ENCODE data around the gene DICER1. TPM values are rescaled to one million over a fixed set of nuclear protein-coding genes. Genes with fewer than 3 reads are reported as not detected.

The DICER1 gene
- total and polyA plus RNA-seq, 2 donors (not counting 3 experiments of a cell fraction or from before 2014, with no cell fraction given), result 8.3 to 43.6 TPM

DNA sequence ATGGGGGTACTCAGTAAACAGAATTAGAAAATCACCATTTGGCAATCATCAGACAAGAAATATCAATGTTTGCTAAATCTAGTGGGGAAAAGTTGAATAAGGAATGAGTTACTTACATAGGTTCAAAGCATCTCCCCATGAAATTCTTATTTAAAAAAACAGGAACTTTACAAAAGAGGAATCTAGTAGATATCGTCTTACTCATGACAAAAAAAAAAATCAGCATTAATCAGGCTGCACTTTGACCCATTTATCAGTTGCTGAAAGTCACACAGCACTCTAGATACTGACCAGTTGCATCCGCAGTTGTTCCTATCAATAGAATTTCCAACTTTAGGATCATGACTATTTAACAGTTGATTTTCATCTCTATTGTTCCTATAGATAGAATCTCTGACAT lies 5.8 kb upstream of the DICER1 start:
- Histone ChIP-seq H3K36me3 (ENCODE audit: control insufficient read depth in 2 of 2, extremely low read depth in 1 of 2, insufficient read depth in 2 of 2, low read length in 2 of 2) (no peaks in the 10 kb centered on the region), H3K9me1 (replicated peaks; ENCODE audit: control insufficient read depth, extremely low read depth, insufficient read depth, low read length) (no peaks in the 10 kb centered on the region), H2AFZ (ENCODE audit: low read depth, low read length) (no peak overlapping the region), H3K4me1 (ENCODE audit: control insufficient read depth, extremely low read depth, insufficient read depth, low read length) (peaks cover 3% of the 10 kb centered on the region), H4K20me1 (replicated peaks; ENCODE audit: control insufficient read depth, extremely low read depth, insufficient read depth, low read length) (no peaks in the 10 kb centered on the region), H3K4me2 (ENCODE audit: insufficient read depth, low read length) (no peak overlapping the region), H3K27ac (ENCODE audit: insufficient read depth, low read depth, low read length) (no peak overlapping the region), H3K9me3 (replicated peaks; ENCODE audit: control insufficient read depth, insufficient read depth, low read length) (no peaks in the 10 kb centered on the region), H3K79me2 (ENCODE audit: control insufficient read depth, insufficient read depth, low read length) (no peaks in the 10 kb centered on the region), H3K4me3 (replicated peaks in 1 of 3; ENCODE audit: insufficient read depth in 1 of 3, low read depth in 1 of 3, low read length in 3 of 3) (no peak overlapping the region), H3K27me3 (ENCODE audit: control insufficient read depth in 2 of 2, insufficient read depth in 2 of 2, low read length in 2 of 2) (no peaks in the 10 kb centered on the region), H3K9ac (replicated peaks; ENCODE audit: extremely low read depth, insufficient read depth, low read length) (no peak overlapping the region)
- no peak for DNase-seq (ENCODE audit: low read depth, low spot score)
- TF ChIP-seq POLR2A (IDR thresholded peaks at IDR 0.05; ENCODE audit: low read depth, low read length) (no peak), POLR2AphosphoS5 (IDR thresholded peaks at IDR 0.05; ENCODE audit: insufficient read depth, low read depth, low read length) (no peak), MAX (IDR thresholded peaks at IDR 0.05; ENCODE audit: insufficient read depth, insufficient read length) (no peak), MYC (IDR thresholded peaks at IDR 0.05; ENCODE audit: low read depth, low read length) (no peak), JUN (IDR thresholded peaks at IDR 0.05; ENCODE audit: borderline replicate concordance, insufficient read depth, insufficient read length, low read depth) (no peak), FOS (IDR thresholded peaks at IDR 0.05; ENCODE audit: borderline replicate concordance, insufficient read depth, low read length) (no peak), EZH2 (IDR thresholded peaks at IDR 0.05; ENCODE audit: borderline replicate concordance, low read depth, low read length, severe bottlenecking) (no peak), GATA2 (IDR thresholded peaks at IDR 0.05; ENCODE audit: insufficient read depth, insufficient read length, low read depth, low read length) (no peak)
- TF ChIP-seq, protein P1, sequence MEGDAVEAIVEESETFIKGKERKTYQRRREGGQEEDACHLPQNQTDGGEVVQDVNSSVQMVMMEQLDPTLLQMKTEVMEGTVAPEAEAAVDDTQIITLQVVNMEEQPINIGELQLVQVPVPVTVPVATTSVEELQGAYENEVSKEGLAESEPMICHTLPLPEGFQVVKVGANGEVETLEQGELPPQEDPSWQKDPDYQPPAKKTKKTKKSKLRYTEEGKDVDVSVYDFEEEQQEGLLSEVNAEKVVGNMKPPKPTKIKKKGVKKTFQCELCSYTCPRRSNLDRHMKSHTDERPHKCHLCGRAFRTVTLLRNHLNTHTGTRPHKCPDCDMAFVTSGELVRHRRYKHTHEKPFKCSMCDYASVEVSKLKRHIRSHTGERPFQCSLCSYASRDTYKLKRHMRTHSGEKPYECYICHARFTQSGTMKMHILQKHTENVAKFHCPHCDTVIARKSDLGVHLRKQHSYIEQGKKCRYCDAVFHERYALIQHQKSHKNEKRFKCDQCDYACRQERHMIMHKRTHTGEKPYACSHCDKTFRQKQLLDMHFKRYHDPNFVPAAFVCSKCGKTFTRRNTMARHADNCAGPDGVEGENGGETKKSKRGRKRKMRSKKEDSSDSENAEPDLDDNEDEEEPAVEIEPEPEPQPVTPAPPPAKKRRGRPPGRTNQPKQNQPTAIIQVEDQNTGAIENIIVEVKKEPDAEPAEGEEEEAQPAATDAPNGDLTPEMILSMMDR (IDR thresholded peaks at IDR 0.05; ENCODE audit: extremely low read depth in 1 of 2, insufficient read depth in 1 of 2, low read depth in 1 of 2, low read length in 2 of 2), result no peak
- ChIA-PET POLR2A (no interaction called here), CTCF (interaction anchor here (1.2 kb wide), 1 partner anchor 21 kb away, joined by 3 read pairs; no protein-coding TSS in a partner anchor)
- dilution Hi-C loops (cut with MboI; ENCODE audit: extremely low pct_ligation_motif_present, low sequenced_read_pairs), result no loop called here
- no peak for FAIRE-seq
- BruUV-seq (replicated peaks), result no TSS peak
- intact Hi-C loops (cut with micrococcal nuclease), result no loop called here
